ENCODE measurements around the gene SEPTIN8.

- TF ChIP-seq CTCF (IDR thresholded peaks at IDR 0.05 in 4 of 5, conservative IDR thresholded peaks at IDR 0.05 in 1 of 5) (no peak), POLR2A (IDR thresholded peaks at IDR 0.05) (no peak)
Measured at GRCh38 chr5:132819468-132819867, 42.4 kb upstream of the SEPTIN8 start.
